Measurements from ENCODE around the gene PIN1.
A peak's percentile ranks its signal among the peaks of the same experiment; 100 is the strongest.

Gene PIN1

GRCh38 chr19:9863759-9864158 lies 28.6 kb downstream of the PIN1 start:
- no peak overlapping the region for H3K9ac ChIP-seq (ENCODE audit: insufficient read length)
- TF ChIP-seq EZH2 (IDR thresholded peaks at IDR 0.05) = no peak
- no peak overlapping the region for H3K27ac ChIP-seq
- DNase-seq (ENCODE audit: low read depth, low spot score) = no peak
- H3K36me3 ChIP-seq (ENCODE audit: insufficient read depth, low read length) = peaks cover 14% of the 10 kb centered on the region; the same call in 1 of the 2 replicates
- H3K4me3 ChIP-seq = no peak overlapping the region
- H3K9me3 ChIP-seq (ENCODE audit: low read depth, low read length) = no peaks in the 10 kb centered on the region

GRCh38 chr19:9865732-9866501 lies 30.8 kb downstream of the PIN1 start:
- no peak for DNase-seq (ENCODE audit: low read depth, low spot score)
- Histone ChIP-seq H3K4me3 (no peak overlapping the region), H3K36me3 (ENCODE audit: insufficient read depth, low read length) (peaks cover 5% of the 10 kb centered on the region; the same call in 1 of the 2 replicates), H3K27ac (0 out of 2 replicates have a peak overlapping the region, but pooled peaks have one; percentile 61), H3K9ac (ENCODE audit: insufficient read length) (no peak overlapping the region), H3K9me3 (ENCODE audit: low read depth, low read length) (no peaks in the 10 kb centered on the region)
- no peak for TF ChIP-seq EZH2 (IDR thresholded peaks at IDR 0.05)
- TF ChIP-seq POLR2AphosphoS5 (IDR thresholded peaks at IDR 0.05; ENCODE audit: borderline replicate concordance, low read depth, low read length) = no peak
- no peak for TF ChIP-seq FOXP2 (optimal IDR thresholded peaks at IDR 0.05; ENCODE audit: control extremely low read depth, extremely low read length, insufficient read depth)

- H3K9me3 ChIP-seq (ENCODE audit: low read depth, low read length) = no peaks in the 10 kb centered on the region
- DNase-seq (ENCODE audit: low read depth, low spot score) = no peak
- H3K36me3 ChIP-seq (ENCODE audit: insufficient read depth, low read length) = peaks cover 5% of the 10 kb centered on the region
- no peak overlapping the region for H3K27ac ChIP-seq
- no peak overlapping the region for H3K4me3 ChIP-seq
- TF ChIP-seq EZH2 (IDR thresholded peaks at IDR 0.05) = no peak
- TF ChIP-seq FOXP2 (optimal IDR thresholded peaks at IDR 0.05; ENCODE audit: control extremely low read depth, extremely low read length, insufficient read depth) = no peak
- TF ChIP-seq POLR2AphosphoS5 (IDR thresholded peaks at IDR 0.05; ENCODE audit: borderline replicate concordance, low read depth, low read length) = no peak
- H3K9ac ChIP-seq (ENCODE audit: insufficient read length) = no peak overlapping the region
Measured at GRCh38 chr19:9868983-9869617, 34.0 kb downstream of the PIN1 start.

- TF ChIP-seq EZH2 (IDR thresholded peaks at IDR 0.05) (no peak), FOXP2 (optimal IDR thresholded peaks at IDR 0.05; ENCODE audit: control extremely low read depth, extremely low read length, insufficient read depth) (no peak), POLR2AphosphoS5 (IDR thresholded peaks at IDR 0.05; ENCODE audit: borderline replicate concordance, low read depth, low read length) (no peak)
- Histone ChIP-seq H3K4me3 (no peak overlapping the region), H3K9ac (ENCODE audit: insufficient read length) (no peak overlapping the region), H3K36me3 (ENCODE audit: insufficient read depth, low read length) (peaks cover 10% of the 10 kb centered on the region), H3K9me3 (ENCODE audit: low read depth, low read length) (no peaks in the 10 kb centered on the region), H3K27ac (no peak overlapping the region)
- no peak for DNase-seq (ENCODE audit: low read depth, low spot score)
Measured at GRCh38 chr19:9871626-9872338, 36.7 kb downstream of the PIN1 start.

- Histone ChIP-seq H3K27ac (no peak overlapping the region), H3K9me3 (ENCODE audit: low read depth, low read length) (no peaks in the 10 kb centered on the region), H3K4me3 (no peak overlapping the region), H3K9ac (ENCODE audit: insufficient read length) (no peak overlapping the region), H3K36me3 (ENCODE audit: insufficient read depth, low read length) (peaks cover 10% of the 10 kb centered on the region)
- no peak for TF ChIP-seq FOXP2 (optimal IDR thresholded peaks at IDR 0.05; ENCODE audit: control extremely low read depth, extremely low read length, insufficient read depth)
- TF ChIP-seq POLR2AphosphoS5 (IDR thresholded peaks at IDR 0.05; ENCODE audit: borderline replicate concordance, low read depth, low read length) = no peak
- TF ChIP-seq EZH2 (IDR thresholded peaks at IDR 0.05) = no peak
- no peak for DNase-seq (ENCODE audit: low read depth, low spot score)
Measured at GRCh38 chr19:9872618-9873242, 37.6 kb downstream of the PIN1 start.

- no peak overlapping the region for H3K9ac ChIP-seq (ENCODE audit: insufficient read length)
- TF ChIP-seq EZH2 (IDR thresholded peaks at IDR 0.05) = no peak
- TF ChIP-seq FOXP2 (optimal IDR thresholded peaks at IDR 0.05; ENCODE audit: control extremely low read depth, extremely low read length, insufficient read depth) = no peak
- TF ChIP-seq POLR2AphosphoS5 (IDR thresholded peaks at IDR 0.05; ENCODE audit: borderline replicate concordance, low read depth, low read length) = no peak
- H3K27ac ChIP-seq = no peak overlapping the region
- H3K9me3 ChIP-seq (ENCODE audit: low read depth, low read length) = no peaks in the 10 kb centered on the region
- no peak overlapping the region for H3K4me3 ChIP-seq
- peaks cover 10% of the 10 kb centered on the region for H3K36me3 ChIP-seq (ENCODE audit: insufficient read depth, low read length)
- DNase-seq (ENCODE audit: low read depth, low spot score) = no peak
Measured at GRCh38 chr19:9875031-9875627, 40.0 kb downstream of the PIN1 start.

GRCh38 chr19:9875796-9876195 lies 40.7 kb downstream of the PIN1 start:
- Histone ChIP-seq H3K9ac (ENCODE audit: insufficient read length) (no peak overlapping the region), H3K27ac (no peak overlapping the region), H3K4me3 (no peak overlapping the region), H3K9me3 (ENCODE audit: low read depth, low read length) (no peaks in the 10 kb centered on the region), H3K36me3 (ENCODE audit: insufficient read depth, low read length) (peaks cover 10% of the 10 kb centered on the region)
- no peak for DNase-seq (ENCODE audit: low read depth, low spot score)
- TF ChIP-seq EZH2 (IDR thresholded peaks at IDR 0.05) (no peak), FOXP2 (optimal IDR thresholded peaks at IDR 0.05; ENCODE audit: control extremely low read depth, extremely low read length, insufficient read depth) (no peak), POLR2AphosphoS5 (IDR thresholded peaks at IDR 0.05; ENCODE audit: borderline replicate concordance, low read depth, low read length) (no peak)

Data from SK-N-MC (cell line).